ENCODE measurements around the gene RNU5D-1.
"Not testable (repeated sequence)": the region's sequence is repeated elsewhere in the genome, so short reads cannot be mapped to it uniquely, and the experiment has no call there.

Gene RNU5D-1

DNA sequence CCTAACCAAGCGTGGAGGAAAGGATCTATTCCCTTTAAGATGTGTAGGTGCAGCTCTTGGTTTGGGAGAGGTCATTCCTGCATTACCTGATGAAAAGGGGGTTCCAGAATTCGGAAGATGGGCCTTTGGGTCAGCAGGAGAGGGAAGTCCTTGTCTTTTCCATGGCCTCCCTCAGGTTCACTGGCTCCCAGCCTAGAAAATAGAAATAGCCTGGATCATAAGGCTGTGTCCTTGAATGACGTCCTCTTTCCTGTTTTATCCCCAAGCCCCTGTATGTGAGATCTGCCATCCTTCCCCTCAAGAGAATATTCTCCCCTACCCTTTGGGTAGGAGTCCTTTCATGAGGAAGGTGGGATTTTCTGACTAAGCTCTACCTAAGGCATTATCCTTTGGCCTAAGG is 29.9 kb upstream of the RNU5D-1 start:
- H3K27me3 ChIP-seq (ENCODE audit: control insufficient read depth, insufficient read depth, low read length) = no peaks in the 10 kb centered on the region
- H3K9me3 ChIP-seq (ENCODE audit: control insufficient read depth, insufficient read depth, low read length) = no peaks in the 10 kb centered on the region
- peaks cover 59% of the 10 kb centered on the region for H3K36me3 ChIP-seq (ENCODE audit: control insufficient read depth, insufficient read depth, low read length)
- no peaks in the 10 kb centered on the region for H3K4me1 ChIP-seq (ENCODE audit: control insufficient read depth, insufficient read depth, low read length)
- no CpG with 5 or more reads among the region's 3 CpGs for WGBS (ENCODE audit: insufficient coverage, insufficient read length)
- H3K27ac ChIP-seq (ENCODE audit: low read length) = no peak overlapping the region
- no peak for DNase-seq (ENCODE audit: low read depth, low spot score)
- no peak overlapping the region for H3K4me3 ChIP-seq (ENCODE audit: low read length)

DNA sequence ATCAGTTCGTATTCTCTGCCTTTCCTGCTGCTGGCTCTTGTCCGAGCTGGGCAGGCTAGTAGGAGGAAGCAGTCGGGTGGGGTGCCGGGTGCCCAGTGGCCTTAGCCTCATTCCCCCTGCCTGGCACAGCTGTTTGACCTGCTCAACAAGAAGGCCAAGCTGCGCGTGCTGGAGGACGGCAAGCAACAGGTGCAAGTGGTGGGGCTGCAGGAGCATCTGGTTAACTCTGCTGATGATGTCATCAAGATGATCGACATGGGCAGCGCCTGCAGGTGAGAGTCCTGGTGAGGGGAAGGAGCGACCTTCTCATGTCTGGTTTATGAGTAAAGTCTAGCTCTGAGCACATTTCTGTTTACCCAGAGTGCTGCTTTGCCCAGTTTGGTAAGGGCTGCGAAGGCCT is 28.1 kb upstream of the RNU5D-1 start:
- H3K36me3 ChIP-seq (ENCODE audit: control insufficient read depth, insufficient read depth, low read length) = peaks cover 69% of the 10 kb centered on the region
- no peaks in the 10 kb centered on the region for H3K27me3 ChIP-seq (ENCODE audit: control insufficient read depth, insufficient read depth, low read length)
- WGBS (ENCODE audit: insufficient coverage, insufficient read length) = no CpG with 5 or more reads among the region's 11 CpGs

DNA sequence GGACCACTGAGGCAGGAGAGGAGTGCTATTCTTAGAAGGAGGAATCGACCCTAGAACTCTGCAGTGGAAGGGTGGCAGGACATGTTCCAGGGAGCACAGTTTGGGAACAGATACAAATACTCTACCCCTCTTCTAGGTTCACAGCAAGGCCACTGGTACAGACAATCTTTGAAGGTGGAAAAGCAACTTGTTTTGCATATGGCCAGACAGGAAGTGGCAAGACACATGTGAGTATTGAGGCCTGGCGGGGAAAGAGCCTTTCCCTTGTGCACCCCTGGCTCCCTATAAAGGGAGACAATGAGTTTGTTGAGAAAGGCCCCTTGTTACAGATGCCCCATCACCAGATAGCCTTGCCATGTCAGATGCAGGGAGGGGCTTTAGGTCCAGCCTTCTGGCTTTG is 26.4 kb upstream of the RNU5D-1 start:
- no peaks in the 10 kb centered on the region for H3K9me3 ChIP-seq (ENCODE audit: control insufficient read depth, insufficient read depth, low read length)
- WGBS (ENCODE audit: insufficient coverage, insufficient read length) = no CpG with 5 or more reads among the region's 2 CpGs
- H3K4me1 ChIP-seq (ENCODE audit: control insufficient read depth, insufficient read depth, low read length) = no peaks in the 10 kb centered on the region
- DNase-seq (ENCODE audit: low read depth, low spot score) = no peak
- peaks cover 70% of the 10 kb centered on the region for H3K36me3 ChIP-seq (ENCODE audit: control insufficient read depth, insufficient read depth, low read length)
- no peaks in the 10 kb centered on the region for H3K27me3 ChIP-seq (ENCODE audit: control insufficient read depth, insufficient read depth, low read length)
- H3K27ac ChIP-seq (ENCODE audit: low read length) = no peak overlapping the region
- H3K4me3 ChIP-seq (ENCODE audit: low read length) = no peak overlapping the region

More for the DNA sequence above, 28.1 kb upstream of the RNU5D-1 start:
- Histone ChIP-seq H3K27ac (ENCODE audit: low read length) (no peak overlapping the region), H3K4me3 (ENCODE audit: low read length) (no peak overlapping the region), H3K4me1 (ENCODE audit: control insufficient read depth, insufficient read depth, low read length) (no peaks in the 10 kb centered on the region), H3K9me3 (ENCODE audit: control insufficient read depth, insufficient read depth, low read length) (no peaks in the 10 kb centered on the region)
- DNase-seq (ENCODE audit: low read depth, low spot score) = no peak

DNA sequence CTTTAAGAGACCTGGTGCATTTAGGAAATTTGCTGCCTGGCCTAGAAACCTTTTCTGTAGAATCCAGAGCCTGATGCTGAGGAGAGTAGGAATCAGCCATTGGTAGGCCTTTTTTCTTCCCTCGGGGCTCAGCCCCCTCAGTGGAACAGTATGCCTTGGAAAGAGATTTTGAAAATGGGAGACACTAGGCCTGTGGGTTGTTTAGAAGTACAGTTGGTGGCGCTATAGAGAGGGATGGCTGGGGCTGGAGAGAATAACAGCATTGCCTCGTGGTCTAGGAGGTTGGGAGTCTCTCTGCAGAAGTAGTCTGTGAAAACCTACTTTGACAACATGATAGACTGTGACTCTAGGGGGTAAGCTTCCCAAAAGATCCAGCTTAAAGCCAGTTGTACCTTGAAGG is 16.9 kb upstream of the RNU5D-1 start:
- no CpG with 5 or more reads among the region's 3 CpGs for WGBS (ENCODE audit: insufficient coverage, insufficient read length)
- no peaks in the 10 kb centered on the region for H3K27me3 ChIP-seq (ENCODE audit: control insufficient read depth, insufficient read depth, low read length)
- DNase-seq (ENCODE audit: low read depth, low spot score) = no peak

DNA sequence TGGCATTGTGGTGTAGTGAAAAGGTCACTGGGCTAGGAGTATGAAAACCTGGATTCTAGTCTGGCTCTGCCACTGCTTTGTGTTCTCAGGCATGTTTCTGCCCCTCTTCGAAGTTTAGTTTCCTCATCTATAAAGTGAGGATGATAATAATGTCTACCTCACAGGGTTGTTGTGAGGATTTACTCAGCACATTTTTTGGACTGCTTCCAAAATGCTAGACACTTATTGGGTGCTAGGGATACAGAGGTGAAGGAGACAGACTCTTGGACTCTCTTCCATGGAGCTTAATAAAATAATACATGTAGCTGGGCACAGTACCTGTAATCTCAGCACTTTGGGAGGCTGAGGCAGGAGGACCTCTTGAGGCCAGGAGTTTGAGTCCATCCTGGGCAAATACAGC is 12.2 kb upstream of the RNU5D-1 start:
- no peak overlapping the region for H3K4me3 ChIP-seq (ENCODE audit: low read length)
- no CpG with 5 or more reads among the region's 1 CpG for WGBS (ENCODE audit: insufficient coverage, insufficient read length)
- H3K36me3 ChIP-seq (ENCODE audit: control insufficient read depth, insufficient read depth, low read length) = peaks cover 29% of the 10 kb centered on the region; the same call in 1 of the 2 replicates
- no peaks in the 10 kb centered on the region for H3K4me1 ChIP-seq (ENCODE audit: control insufficient read depth, insufficient read depth, low read length)
- H3K27ac ChIP-seq (ENCODE audit: low read length) = no peak overlapping the region
- no peak for DNase-seq (ENCODE audit: low read depth, low spot score)
- H3K27me3 ChIP-seq (ENCODE audit: control insufficient read depth, insufficient read depth, low read length) = no peaks in the 10 kb centered on the region
- H3K9me3 ChIP-seq (ENCODE audit: control insufficient read depth, insufficient read depth, low read length) = no peaks in the 10 kb centered on the region

More for the DNA sequence above, 16.9 kb upstream of the RNU5D-1 start:
- Histone ChIP-seq H3K27ac (ENCODE audit: low read length) (no peak overlapping the region), H3K36me3 (ENCODE audit: control insufficient read depth, insufficient read depth, low read length) (peaks cover 37% of the 10 kb centered on the region; the same call in 1 of the 2 replicates), H3K4me1 (ENCODE audit: control insufficient read depth, insufficient read depth, low read length) (no peaks in the 10 kb centered on the region), H3K4me3 (ENCODE audit: low read length) (no peak overlapping the region), H3K9me3 (ENCODE audit: control insufficient read depth, insufficient read depth, low read length) (no peaks in the 10 kb centered on the region)

DNA sequence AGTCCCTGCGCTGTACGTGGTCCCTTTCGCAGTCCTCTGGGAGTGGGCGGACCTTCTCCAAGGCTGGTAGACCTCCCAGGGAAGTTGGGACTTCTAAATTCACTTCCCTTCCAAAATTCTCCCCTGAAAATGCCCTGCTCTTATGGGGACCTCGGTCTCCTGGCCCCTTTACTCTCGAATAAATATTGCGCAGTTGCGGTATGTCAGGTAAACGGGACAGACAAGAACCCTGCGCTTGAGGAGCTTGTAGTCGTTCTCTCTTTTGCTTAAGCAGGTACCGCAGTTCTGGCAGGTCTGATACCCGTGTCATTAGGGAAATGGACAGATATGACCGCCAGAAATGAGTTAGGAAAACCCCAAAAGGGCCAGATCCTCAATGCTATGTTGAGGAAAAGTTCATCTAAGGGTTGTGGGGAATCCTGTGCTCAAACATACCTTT is 9.2 kb upstream of the RNU5D-1 start:
- DNase-seq (ENCODE audit: low read depth, low spot score) = no peak
- Histone ChIP-seq H3K27ac (ENCODE audit: low read length) (no peak overlapping the region), H3K27me3 (ENCODE audit: control insufficient read depth, insufficient read depth, low read length) (no peaks in the 10 kb centered on the region), H3K4me1 (ENCODE audit: control insufficient read depth, insufficient read depth, low read length) (no peaks in the 10 kb centered on the region), H3K36me3 (ENCODE audit: control insufficient read depth, insufficient read depth, low read length) (peaks cover 13% of the 10 kb centered on the region; the same call in 1 of the 2 replicates), H3K4me3 (ENCODE audit: low read length) (peak overlapping the region; percentile 63), H3K9me3 (ENCODE audit: control insufficient read depth, insufficient read depth, low read length) (no peaks in the 10 kb centered on the region)
- no CpG with 5 or more reads among the region's 14 CpGs for WGBS (ENCODE audit: insufficient coverage, insufficient read length)

DNA sequence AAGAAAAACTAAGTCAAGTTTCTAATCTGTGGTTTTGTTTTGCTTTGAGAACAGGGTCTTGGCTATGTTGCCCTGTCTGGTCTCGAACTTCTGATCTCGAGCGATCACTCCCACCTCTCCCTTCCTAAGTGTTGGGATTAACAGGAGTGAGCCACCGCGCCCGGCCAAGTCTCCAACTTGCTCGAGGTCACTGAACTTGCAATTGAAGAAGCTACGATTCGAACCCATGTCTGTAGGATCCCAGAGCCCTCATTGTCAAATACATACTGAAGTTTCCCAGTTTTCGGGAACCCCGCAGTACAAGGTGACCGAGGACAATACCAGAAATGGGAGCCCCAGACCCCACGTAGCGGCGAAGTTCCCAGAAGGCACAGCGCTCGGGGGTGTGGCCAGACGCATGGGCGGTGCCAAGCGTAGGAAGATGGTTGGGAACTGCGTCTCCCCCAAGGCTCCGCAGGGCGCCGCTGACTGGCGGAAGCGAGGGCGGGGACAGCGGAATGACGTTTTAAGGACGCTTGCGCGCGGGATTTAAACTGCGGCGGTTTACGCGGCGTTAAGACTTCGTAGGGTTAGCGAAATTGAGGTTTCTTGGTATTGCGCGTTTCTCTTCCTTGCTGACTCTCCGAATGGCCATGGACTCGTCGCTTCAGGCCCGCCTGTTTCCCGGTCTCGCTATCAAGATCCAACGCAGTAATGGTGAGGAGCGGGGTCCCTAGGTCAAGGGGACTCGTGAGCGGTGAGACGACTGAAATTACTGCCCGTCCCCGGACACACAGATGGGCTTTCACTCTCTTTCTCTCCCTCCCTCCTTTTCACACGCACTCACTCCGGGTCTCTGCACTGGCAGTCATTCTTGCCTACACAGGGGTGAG is 8.6 kb upstream of the RNU5D-1 start, which contains the start of gene KIF2C:
Gene KIF2C (plus strand): TSS at position 531 of the 872 bp plus-strand sequence. CDS start 96 bp downstream, at position 627.
- Histone ChIP-seq H3K9me3 (ENCODE audit: control insufficient read depth, insufficient read depth, low read length) (no peaks in the 10 kb centered on the region), H3K4me3 (ENCODE audit: low read length) (peak within 1 kb of the TSS; percentile 63), H3K36me3 (ENCODE audit: control insufficient read depth, insufficient read depth, low read length) (peaks cover 12% of the 10 kb centered on the region; the same call in 1 of the 2 replicates), H3K27ac (ENCODE audit: low read length) (no peak within 1 kb of the TSS), H3K4me1 (ENCODE audit: control insufficient read depth, insufficient read depth, low read length) (no peaks in the 10 kb centered on the region), H3K27me3 (ENCODE audit: control insufficient read depth, insufficient read depth, low read length) (no peaks in the 10 kb centered on the region)
- DNase-seq (ENCODE audit: low read depth, low spot score) = peak; percentile 95
- no CpG with 5 or more reads among the region's 57 CpGs for WGBS (ENCODE audit: insufficient coverage, insufficient read length)

DNA sequence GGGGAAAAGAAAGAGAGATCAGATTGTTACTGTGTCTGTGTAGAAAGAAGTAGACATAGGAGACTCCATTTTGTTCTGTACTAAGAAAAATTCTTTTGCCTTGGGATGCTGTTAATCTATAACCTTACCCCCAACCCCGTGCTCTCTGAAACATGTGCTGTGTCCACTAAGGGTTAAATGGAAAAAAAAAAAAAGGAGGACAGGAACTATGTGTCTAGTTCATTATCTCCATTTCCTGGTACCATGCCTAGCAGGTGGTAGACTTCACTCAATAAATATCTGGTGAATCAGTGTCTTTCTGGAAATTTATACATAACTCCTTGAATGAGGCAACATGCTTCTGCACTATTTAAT is 8.0 kb upstream of the RNU5D-1 start:
- not testable (repeated sequence) for H3K27ac ChIP-seq (ENCODE audit: low read length); H3K4me1 ChIP-seq (ENCODE audit: control insufficient read depth, insufficient read depth, low read length); H3K9me3 ChIP-seq (ENCODE audit: control insufficient read depth, insufficient read depth, low read length); H3K4me3 ChIP-seq (ENCODE audit: low read length); DNase-seq (ENCODE audit: low read depth, low spot score); H3K27me3 ChIP-seq (ENCODE audit: control insufficient read depth, insufficient read depth, low read length)
- WGBS (ENCODE audit: insufficient coverage, insufficient read length) = no CpG with 5 or more reads among the region's 1 CpG
- peaks cover 10% of the 10 kb centered on the region; the same call in 1 of the 2 replicates for H3K36me3 ChIP-seq (ENCODE audit: control insufficient read depth, insufficient read depth, low read length)

DNA sequence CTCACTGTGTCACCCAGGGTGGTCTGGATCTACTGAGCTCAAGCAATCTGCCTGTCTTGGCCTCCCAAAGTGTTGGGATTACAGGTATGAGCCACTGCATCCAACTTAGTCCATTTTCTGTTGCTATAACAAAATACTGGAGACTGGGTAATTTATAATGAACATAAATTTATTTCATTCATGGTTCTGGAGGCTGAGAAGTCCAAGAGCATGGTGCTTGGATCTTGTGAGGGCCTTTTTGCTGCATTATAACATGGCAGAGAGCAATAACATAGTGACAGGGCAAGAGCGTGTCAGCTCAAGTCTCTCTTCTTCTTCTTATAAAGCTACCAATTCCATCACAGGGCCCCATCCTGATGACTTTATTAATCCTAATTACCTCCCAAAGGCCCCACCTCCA is 5.0 kb upstream of the RNU5D-1 start:
- Histone ChIP-seq H3K4me1 (ENCODE audit: control insufficient read depth, insufficient read depth, low read length) (no peaks in the 10 kb centered on the region), H3K9me3 (ENCODE audit: control insufficient read depth, insufficient read depth, low read length) (no peaks in the 10 kb centered on the region), H3K27ac (ENCODE audit: low read length) (no peak overlapping the region), H3K27me3 (ENCODE audit: control insufficient read depth, insufficient read depth, low read length) (no peaks in the 10 kb centered on the region), H3K4me3 (ENCODE audit: low read length) (no peak overlapping the region), H3K36me3 (ENCODE audit: control insufficient read depth, insufficient read depth, low read length) (no peaks in the 10 kb centered on the region)
- WGBS (ENCODE audit: insufficient coverage, insufficient read length) = no CpG with 5 or more reads among the region's 1 CpG
- DNase-seq (ENCODE audit: low read depth, low spot score) = no peak

DNA sequence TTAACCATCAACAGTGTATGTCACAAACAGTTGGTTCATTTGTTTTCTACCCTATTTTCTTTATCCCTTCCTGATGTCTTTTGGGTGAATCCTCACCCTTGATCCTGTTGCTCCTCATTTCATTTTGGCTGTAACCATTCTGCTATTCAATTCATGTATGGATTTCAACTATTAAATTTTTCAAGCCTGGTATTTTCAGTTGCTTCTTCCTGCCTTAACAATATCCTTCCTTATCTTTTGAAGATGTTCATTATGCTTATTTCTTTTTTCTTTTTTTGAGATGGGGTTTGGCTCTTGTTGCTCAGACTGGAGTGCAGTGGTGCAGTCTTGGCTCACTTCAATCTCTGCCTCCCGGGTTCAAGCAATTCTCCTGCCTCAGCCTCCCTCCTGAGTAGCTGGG is 2.8 kb upstream of the RNU5D-1 start:
- Histone ChIP-seq H3K27ac (ENCODE audit: low read length) (no peak overlapping the region), H3K4me3 (ENCODE audit: low read length) (no peak overlapping the region), H3K9me3 (ENCODE audit: control insufficient read depth, insufficient read depth, low read length) (no peaks in the 10 kb centered on the region), H3K4me1 (ENCODE audit: control insufficient read depth, insufficient read depth, low read length) (no peaks in the 10 kb centered on the region), H3K36me3 (ENCODE audit: control insufficient read depth, insufficient read depth, low read length) (no peaks in the 10 kb centered on the region), H3K27me3 (ENCODE audit: control insufficient read depth, insufficient read depth, low read length) (no peaks in the 10 kb centered on the region)
- no CpG with 5 or more reads among the region's 1 CpG for WGBS (ENCODE audit: insufficient coverage, insufficient read length)
- DNase-seq (ENCODE audit: low read depth, low spot score) = no peak

DNA sequence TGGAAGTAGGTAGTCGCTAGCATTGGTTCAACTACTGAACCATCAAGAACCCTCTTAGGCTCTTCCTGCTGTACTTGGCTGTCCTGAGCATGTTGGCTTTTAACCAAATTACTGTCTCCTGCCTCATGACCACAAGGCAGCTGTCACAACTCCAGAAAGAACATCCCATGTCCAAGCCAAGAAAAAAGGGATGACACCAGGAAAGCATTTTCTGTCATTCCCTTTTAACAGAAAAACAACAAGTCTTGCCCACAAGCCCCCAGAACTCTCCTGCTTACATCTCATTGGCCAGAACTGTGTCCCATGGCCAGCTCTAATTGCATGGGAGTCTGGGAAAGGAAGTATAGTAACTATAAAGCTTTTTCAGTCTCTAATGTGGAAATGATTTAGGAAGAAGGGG is 2.4 kb upstream of the RNU5D-1 start:
- no peaks in the 10 kb centered on the region for H3K27me3 ChIP-seq (ENCODE audit: control insufficient read depth, insufficient read depth, low read length)
- no peaks in the 10 kb centered on the region for H3K9me3 ChIP-seq (ENCODE audit: control insufficient read depth, insufficient read depth, low read length)
- no peaks in the 10 kb centered on the region for H3K4me1 ChIP-seq (ENCODE audit: control insufficient read depth, insufficient read depth, low read length)
- no peak overlapping the region for H3K4me3 ChIP-seq (ENCODE audit: low read length)
- no peak for DNase-seq (ENCODE audit: low read depth, low spot score)
- no CpG with 5 or more reads among the region's 1 CpG for whole genome bisulfite sequencing (ENCODE audit: insufficient coverage, insufficient read length)
- H3K36me3 ChIP-seq (ENCODE audit: control insufficient read depth, insufficient read depth, low read length) = no peaks in the 10 kb centered on the region
- no peak overlapping the region for H3K27ac ChIP-seq (ENCODE audit: low read length)
